Measurements from ENCODE around the gene USO1.
"Not testable (repeated sequence)": the region's sequence is repeated elsewhere in the genome, so short reads cannot be mapped to it uniquely, and the experiment has no call there.

The USO1 gene

DNA sequence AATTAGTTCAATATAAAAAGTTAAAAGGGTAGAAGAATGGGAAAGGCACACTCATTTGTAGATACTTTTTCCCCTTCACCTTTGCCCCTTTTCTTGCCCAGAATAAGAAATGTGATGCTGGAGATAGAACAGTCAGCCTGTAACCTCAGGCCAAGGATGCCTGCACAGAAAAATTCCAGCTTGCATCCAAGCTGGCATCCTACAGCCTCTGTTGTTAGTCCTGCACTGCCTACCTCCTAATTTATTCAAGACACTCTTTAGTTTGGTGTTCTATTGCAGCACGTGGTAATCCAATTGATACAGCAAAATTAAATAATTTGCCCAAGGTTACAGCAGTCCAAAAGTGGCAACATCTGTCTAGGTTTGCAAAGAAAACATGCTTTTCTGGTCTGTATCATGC, 9.7 kb upstream of the USO1 start:
- DNase-seq (ENCODE audit: low read depth), result no peak

DNA sequence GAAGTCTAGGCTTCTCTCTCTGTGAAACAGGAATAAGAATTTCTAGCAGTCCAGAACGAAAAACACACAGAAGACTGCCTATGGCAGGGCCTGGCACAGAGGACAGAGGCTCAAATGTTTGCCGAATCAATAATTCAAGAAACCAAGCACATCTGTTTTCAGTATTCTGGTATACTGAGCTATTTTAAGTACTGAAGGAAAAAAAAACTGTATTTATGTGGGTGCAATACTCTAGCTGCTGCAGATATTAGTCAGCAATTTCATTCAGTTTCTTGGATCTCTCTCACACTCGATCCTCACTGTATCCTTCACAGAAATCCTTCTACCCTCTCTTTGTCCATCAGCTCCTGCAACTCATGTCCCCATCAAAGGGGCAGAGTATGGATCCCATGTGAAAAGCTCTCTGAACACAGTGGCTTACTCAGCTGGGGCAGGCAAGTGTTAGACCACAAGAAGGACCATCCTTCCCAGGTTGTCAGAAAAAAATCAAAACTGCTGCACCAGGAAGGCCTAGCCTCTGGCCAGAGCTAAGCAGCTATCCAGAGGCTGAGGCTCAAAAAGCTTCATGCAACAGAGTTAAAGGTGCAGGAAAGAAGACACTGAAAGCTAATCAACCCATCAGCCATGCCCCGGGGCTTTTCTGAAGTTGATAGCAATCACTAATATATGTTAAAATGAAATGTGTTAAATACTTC, 9.1 kb upstream of the USO1 start:
- no peak for DNase-seq (ENCODE audit: low read depth)

DNA sequence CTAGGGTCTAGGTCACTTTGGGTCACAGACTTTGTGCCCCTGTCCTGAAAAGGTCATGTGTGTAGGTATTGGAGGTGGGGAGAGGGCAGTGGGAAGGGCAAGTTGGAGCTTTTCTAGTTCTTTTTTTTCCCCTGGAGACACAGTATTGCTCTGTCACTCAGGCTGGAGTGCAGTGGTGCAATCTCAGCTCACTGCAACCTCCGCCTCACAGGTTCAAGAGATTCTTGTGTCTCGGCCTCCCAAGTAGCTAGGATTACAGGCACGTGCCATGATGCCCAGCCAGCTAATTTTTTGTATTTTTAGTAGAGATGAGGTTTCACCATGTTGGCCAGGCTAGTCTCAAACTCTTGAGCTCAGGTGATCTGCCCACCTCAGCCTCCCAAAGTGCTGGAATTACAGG, 8.3 kb upstream of the USO1 start:
- not testable (repeated sequence) for DNase-seq (ENCODE audit: low read depth)

GRCh38 chr4:75717408-75717807, 7.0 kb upstream of the USO1 start:
- DNase-seq (ENCODE audit: low read depth), result no peak

DNA sequence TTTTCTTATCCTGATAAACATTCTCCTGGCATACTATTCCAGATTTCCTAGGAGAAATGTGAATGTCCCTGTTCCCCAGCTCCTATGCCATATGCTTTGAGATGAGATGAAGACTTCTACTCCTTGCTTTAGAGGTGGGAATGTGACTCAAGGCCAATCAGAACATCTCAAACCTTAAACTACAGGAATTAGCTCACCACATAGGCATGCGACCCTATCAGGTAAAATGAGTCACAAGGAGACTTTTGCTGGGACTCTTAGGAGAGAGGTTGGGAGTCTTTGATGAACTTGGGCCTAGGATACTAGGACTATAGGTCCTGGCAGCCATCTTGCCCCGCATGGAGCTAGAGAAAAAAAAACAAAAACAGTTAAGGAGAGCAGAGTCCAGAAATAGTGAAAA, 5.8 kb upstream of the USO1 start:
- DNase-seq (ENCODE audit: low read depth), result no peak

DNA sequence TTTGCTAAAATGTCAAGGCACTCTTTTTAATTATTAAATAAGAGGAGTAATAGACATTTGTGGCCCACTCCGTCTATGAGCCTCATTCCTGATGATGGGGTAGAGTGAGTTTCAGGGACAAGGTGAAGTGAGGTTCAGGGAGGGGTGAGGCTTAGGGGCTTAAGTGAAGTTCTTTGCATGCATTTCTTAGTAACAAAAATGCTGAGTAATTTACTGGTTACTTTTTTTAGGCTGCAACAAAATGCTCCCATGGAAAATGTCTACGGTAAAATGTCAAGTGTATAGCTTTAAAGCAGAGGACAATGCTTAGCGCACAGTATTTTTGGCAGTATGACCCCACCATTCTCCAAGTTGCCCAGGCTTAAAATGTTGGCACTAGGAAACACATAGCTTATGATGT, 2.0 kb upstream of the USO1 start:
- DNase-seq (ENCODE audit: low read depth), result no peak

- DNase-seq (ENCODE audit: low read depth), result no peak
These were observed 963 bp upstream of the USO1 start for GRCh38 chr4:75723163-75724065.

DNA sequence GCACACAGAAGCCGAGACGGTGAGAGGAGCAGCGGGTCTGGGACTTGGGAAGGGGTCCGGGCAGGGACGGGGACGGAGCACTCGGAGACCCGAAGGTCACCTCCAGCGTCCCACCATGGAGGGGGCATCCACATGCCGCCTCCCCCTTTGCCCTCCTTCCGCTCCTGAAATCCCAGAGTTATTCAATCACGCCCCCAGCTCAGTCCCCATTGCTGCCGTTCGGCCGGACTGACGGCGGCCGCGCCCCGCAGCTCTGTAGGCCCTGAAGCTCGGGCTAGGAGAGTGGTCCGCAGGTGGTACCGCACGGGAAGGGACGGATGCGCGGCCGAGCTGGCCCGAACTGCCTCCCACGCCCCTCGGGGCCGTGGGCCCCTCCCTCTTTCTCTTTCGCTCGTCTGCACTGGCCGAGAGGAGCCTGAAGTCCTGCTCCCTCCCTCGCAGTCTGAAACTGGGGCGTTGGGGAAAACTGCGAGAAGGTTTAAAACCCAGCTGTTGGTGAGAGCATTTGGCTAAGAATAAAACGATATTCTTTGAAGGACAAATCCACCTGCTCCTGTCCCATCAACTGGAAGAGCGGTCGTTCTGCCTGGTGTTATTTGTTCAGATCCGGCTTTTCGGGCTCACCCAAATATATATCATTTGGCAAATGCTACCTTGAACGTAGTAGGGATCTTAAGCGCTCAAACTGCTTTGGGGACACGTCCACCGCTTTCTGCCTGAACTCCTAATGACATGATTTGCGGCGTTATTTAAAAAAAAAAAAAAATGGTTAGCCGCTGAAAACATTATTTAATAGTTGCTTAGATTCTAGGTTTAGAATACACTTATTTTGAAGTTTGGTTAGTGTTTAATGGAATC, 719 bp downstream of the USO1 start:
- DNase-seq (ENCODE audit: low read depth), result peak; percentile 48

- not testable (repeated sequence) for DNase-seq (ENCODE audit: low read depth)
These were observed 1.7 kb downstream of the USO1 start for GRCh38 chr4:75725942-75726538.

- DNase-seq (ENCODE audit: low read depth), result no peak
These were observed 2.2 kb downstream of the USO1 start for GRCh38 chr4:75726577-75726976.

- no peak for DNase-seq (ENCODE audit: low read depth)
These were observed 2.7 kb downstream of the USO1 start for GRCh38 chr4:75727073-75727472.

DNA sequence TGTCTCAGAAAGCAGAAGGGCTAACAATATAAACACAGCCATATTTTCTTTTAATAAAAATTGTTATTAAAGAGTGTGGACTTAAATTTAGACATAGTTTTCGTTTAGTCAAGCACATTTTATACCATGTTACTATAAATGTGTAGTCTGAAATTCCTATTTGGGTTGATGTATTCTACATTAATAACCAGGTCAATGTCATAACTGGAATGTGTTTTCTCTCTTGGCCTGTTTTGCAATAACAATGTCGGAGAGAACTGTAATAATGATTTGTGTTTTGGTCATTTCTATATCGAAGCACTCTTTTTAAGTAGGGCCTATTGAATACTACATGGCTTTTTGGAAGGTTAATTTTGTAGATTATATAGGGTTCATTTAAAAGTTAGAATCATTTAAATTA, 5.5 kb downstream of the USO1 start:
- DNase-seq (ENCODE audit: low read depth), result no peak

DNA sequence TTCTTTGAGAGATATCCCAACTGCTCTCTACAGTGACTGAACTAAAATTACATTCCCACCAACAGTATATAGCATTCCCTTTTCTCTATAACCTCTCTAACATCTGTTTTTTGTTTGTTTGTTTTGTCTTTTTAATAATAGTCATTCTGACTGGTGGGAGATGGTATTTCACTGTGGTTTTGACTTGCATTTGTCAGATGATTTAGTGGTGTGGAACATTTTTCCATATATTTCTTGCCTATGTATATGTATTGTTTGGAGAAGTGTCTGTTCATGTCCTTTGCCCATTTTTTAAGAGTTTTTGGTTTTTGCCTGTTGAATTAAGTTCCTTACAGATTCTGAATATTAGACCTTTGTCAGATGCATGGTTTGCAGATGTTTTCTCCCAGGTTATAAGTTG, 9.0 kb downstream of the USO1 start:
- no peak for DNase-seq (ENCODE audit: low read depth)

- no peak for DNase-seq (ENCODE audit: low read depth)
These were observed 11.1 kb downstream of the USO1 start for GRCh38 chr4:75735525-75735924.

- DNase-seq (ENCODE audit: low read depth), result no peak
These were observed 12.5 kb downstream of the USO1 start for GRCh38 chr4:75736862-75737261.

GRCh38 chr4:75737398-75737797, 13.0 kb downstream of the USO1 start:
- no peak for DNase-seq (ENCODE audit: low read depth)

GRCh38 chr4:75741027-75741426, 16.6 kb downstream of the USO1 start:
- no peak for DNase-seq (ENCODE audit: low read depth)

DNA sequence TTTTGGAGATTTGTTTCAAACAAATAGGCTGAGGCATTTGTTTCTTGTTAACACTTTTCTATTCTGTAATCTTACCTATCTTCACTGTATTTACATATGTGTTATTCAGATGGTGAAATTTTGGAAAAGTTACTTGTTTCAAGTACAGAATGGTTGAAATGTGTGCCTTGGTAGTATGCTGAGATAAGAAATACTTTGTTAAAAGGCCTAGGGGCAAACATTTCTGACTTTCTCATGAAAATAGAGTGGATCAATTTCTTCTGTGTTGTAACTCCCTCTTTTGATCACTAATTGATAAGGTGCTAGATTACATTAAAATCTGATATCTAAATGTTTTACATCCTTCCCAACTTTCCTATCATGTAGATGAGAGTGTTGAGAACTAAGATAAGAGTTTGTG, 18.1 kb downstream of the USO1 start:
- DNase-seq (ENCODE audit: low read depth), result no peak

DNA sequence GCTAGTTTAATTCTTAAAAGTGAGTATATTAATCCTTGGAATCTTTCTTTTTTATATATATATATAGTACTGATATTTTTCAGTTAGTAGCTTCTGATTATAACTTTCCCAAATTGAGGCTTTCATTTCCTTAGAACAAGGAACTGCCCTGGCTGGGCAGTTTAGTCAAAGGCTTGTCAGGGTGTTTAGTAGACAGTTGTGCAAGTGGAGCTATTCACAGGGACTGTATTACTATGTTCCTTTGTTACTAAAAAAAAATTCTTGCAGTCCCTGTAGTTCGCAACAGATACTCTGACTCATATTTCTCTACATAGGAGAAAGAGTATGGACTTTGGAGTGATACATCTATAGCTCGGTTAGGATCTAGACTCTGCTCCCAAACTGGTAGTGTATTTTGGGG, 20.8 kb downstream of the USO1 start:
- no peak for DNase-seq (ENCODE audit: low read depth)

DNA sequence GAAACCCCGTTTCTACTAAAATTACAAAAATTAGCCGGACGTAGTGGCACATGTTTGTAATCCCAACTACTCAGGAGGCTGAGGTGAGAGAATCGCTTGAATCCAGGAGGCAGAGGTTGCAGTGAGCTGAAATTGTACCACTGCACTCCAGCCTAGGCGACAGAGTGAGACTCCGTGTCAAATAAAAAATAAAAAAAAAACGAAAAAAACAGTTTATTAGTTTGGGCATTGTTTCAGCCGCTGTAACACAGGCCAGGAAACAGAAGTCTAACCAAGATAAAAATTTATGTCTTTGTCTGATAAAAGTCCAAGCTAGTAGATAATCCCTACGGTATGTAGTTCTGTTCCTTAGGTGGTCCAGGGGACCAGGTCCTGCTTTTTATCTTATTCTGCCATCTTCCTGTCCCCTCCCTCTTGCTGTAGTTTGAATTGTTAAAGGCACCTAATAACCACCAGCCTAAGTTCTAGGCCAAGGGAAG, 21.4 kb downstream of the USO1 start:
- no peak for DNase-seq (ENCODE audit: low read depth)

- no peak for DNase-seq (ENCODE audit: low read depth)
These were observed 28.3 kb downstream of the USO1 start for GRCh38 chr4:75752637-75753036.

- DNase-seq (ENCODE audit: low read depth), result peak; percentile 17
These were observed 44.7 kb downstream of the USO1 start for GRCh38 chr4:75769036-75769435.

Measured in non-pigmented ciliary epithelial cell (primary cell).